Measurements from ENCODE around the gene CAMTA1. TPM values are rescaled to one million over a fixed set of nuclear protein-coding genes. Genes with fewer than 3 reads are reported as not detected.

CAMTA1 gene
- total and polyA plus RNA-seq, 4 donors: 78.7 to 438 (median 173) TPM

GRCh38 chr1:7441143-7441841 is 656.0 kb downstream of the CAMTA1 start:
- H3K4me3 ChIP-seq (ENCODE audit: low read length in 2 of 2): no peak overlapping the region
- no peaks in the 10 kb centered on the region for H3K9me3 ChIP-seq (ENCODE audit: control insufficient read depth, low read length)
- DNase-seq: no peak
- no peaks in the 10 kb centered on the region for H3K4me1 ChIP-seq (ENCODE audit: control insufficient read depth in 1 of 2, insufficient read depth in 2 of 2, low read length in 2 of 2)
- H3K36me3 ChIP-seq (ENCODE audit: control insufficient read depth in 1 of 2, insufficient read depth in 2 of 2, low read length in 1 of 2): no peaks in the 10 kb centered on the region
- 83 to 85% methylated on average over 16 of the region's 16 CpGs for WGBS, 2 donors
- no peak overlapping the region for H3K27ac ChIP-seq (ENCODE audit: low read depth in 1 of 2, low read length in 2 of 2)
- intact Hi-C loops (cut with DNase I): no loop called here
- no peaks in the 10 kb centered on the region for H3K27me3 ChIP-seq (ENCODE audit: control insufficient read depth in 1 of 2, insufficient read depth in 2 of 2, low read length in 1 of 2)
- no peak for ATAC-seq (ENCODE audit: low FRiP score)

DNA sequence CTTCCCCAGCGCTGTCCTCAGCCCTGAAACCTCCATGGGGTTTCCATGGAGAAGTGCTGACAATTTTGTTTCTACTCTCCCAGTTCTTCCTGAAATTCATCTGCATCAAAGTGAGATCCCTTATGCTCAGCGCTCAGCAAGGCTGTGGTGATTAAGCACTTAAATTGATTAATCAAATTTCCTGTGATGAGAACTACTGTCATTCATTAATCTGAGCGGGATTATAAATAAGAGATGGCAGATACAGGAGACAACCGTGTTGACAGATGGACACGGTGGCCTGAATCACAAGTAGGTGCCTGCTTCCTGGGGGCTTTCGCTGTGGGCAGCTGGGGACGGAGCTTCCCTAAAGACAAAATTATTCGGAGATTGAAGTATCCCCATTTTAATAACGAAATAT is 656.8 kb downstream of the CAMTA1 start:
- Histone ChIP-seq H3K4me1 (ENCODE audit: control insufficient read depth in 1 of 2, insufficient read depth in 2 of 2, low read length in 2 of 2) (no peaks in the 10 kb centered on the region), H3K9me3 (ENCODE audit: control insufficient read depth, low read length) (no peaks in the 10 kb centered on the region), H3K36me3 (ENCODE audit: control insufficient read depth in 1 of 2, insufficient read depth in 2 of 2, low read length in 1 of 2) (no peaks in the 10 kb centered on the region), H3K27me3 (ENCODE audit: control insufficient read depth in 1 of 2, insufficient read depth in 2 of 2, low read length in 1 of 2) (no peaks in the 10 kb centered on the region), H3K4me3 (ENCODE audit: low read length in 2 of 2) (no peak overlapping the region), H3K27ac (ENCODE audit: low read depth in 1 of 2, low read length in 2 of 2) (no peak overlapping the region)
- ATAC-seq (ENCODE audit: low FRiP score) (no peak), DNase-seq (no peak)
- 94 to 95% methylated on average over 9 of the region's 9 CpGs for WGBS, 2 donors
- intact Hi-C loops (cut with DNase I): no loop called here

- no peak for DNase-seq
- no peak for ATAC-seq (ENCODE audit: low FRiP score)
- no peaks in the 10 kb centered on the region for H3K4me1 ChIP-seq (ENCODE audit: control insufficient read depth in 1 of 2, insufficient read depth in 2 of 2, low read length in 2 of 2)
- intact Hi-C loops (cut with DNase I): no loop called here
- H3K4me3 ChIP-seq (ENCODE audit: low read length in 2 of 2): no peak overlapping the region
- no peaks in the 10 kb centered on the region for H3K9me3 ChIP-seq (ENCODE audit: control insufficient read depth, low read length)
- no peak overlapping the region for H3K27ac ChIP-seq (ENCODE audit: low read depth in 1 of 2, low read length in 2 of 2)
- H3K36me3 ChIP-seq (ENCODE audit: control insufficient read depth in 1 of 2, insufficient read depth in 2 of 2, low read length in 1 of 2): no peaks in the 10 kb centered on the region
- no peaks in the 10 kb centered on the region for H3K27me3 ChIP-seq (ENCODE audit: control insufficient read depth in 1 of 2, insufficient read depth in 2 of 2, low read length in 1 of 2)
- 94 to 95% methylated on average over 6 of the region's 6 CpGs for WGBS, 2 donors
Measured at GRCh38 chr1:7442918-7443317, 657.7 kb downstream of the CAMTA1 start.

GRCh38 chr1:7444363-7444762 is 659.1 kb downstream of the CAMTA1 start:
- Histone ChIP-seq H3K27me3 (ENCODE audit: control insufficient read depth in 1 of 2, insufficient read depth in 2 of 2, low read length in 1 of 2) (no peaks in the 10 kb centered on the region), H3K27ac (ENCODE audit: low read depth in 1 of 2, low read length in 2 of 2) (no peak overlapping the region), H3K4me1 (ENCODE audit: control insufficient read depth in 1 of 2, insufficient read depth in 2 of 2, low read length in 2 of 2) (no peaks in the 10 kb centered on the region), H3K9me3 (ENCODE audit: control insufficient read depth, low read length) (no peaks in the 10 kb centered on the region), H3K36me3 (ENCODE audit: control insufficient read depth in 1 of 2, insufficient read depth in 2 of 2, low read length in 1 of 2) (no peaks in the 10 kb centered on the region), H3K4me3 (ENCODE audit: low read length in 2 of 2) (no peak overlapping the region)
- intact Hi-C loops (cut with DNase I): no loop called here
- no peak for DNase-seq
- ATAC-seq (ENCODE audit: low FRiP score): no peak
- 67 to 69% methylated on average over 4 of the region's 4 CpGs for WGBS, 2 donors

- no peaks in the 10 kb centered on the region for H3K4me1 ChIP-seq (ENCODE audit: control insufficient read depth in 1 of 2, insufficient read depth in 2 of 2, low read length in 2 of 2)
- ATAC-seq (ENCODE audit: low FRiP score) (no peak), DNase-seq (no peak)
- no peaks in the 10 kb centered on the region for H3K36me3 ChIP-seq (ENCODE audit: control insufficient read depth in 1 of 2, insufficient read depth in 2 of 2, low read length in 1 of 2)
- H3K27me3 ChIP-seq (ENCODE audit: control insufficient read depth in 1 of 2, insufficient read depth in 2 of 2, low read length in 1 of 2): no peaks in the 10 kb centered on the region
- H3K9me3 ChIP-seq (ENCODE audit: control insufficient read depth, low read length): no peaks in the 10 kb centered on the region
- no peak overlapping the region for H3K27ac ChIP-seq (ENCODE audit: low read depth in 1 of 2, low read length in 2 of 2)
- intact Hi-C loops (cut with DNase I): no loop called here
- H3K4me3 ChIP-seq (ENCODE audit: low read length in 2 of 2): no peak overlapping the region
- 69 to 83% methylated on average over 8 to 9 of the region's 9 CpGs for WGBS, 2 donors
Measured at GRCh38 chr1:7447093-7447492, 661.8 kb downstream of the CAMTA1 start.

DNA sequence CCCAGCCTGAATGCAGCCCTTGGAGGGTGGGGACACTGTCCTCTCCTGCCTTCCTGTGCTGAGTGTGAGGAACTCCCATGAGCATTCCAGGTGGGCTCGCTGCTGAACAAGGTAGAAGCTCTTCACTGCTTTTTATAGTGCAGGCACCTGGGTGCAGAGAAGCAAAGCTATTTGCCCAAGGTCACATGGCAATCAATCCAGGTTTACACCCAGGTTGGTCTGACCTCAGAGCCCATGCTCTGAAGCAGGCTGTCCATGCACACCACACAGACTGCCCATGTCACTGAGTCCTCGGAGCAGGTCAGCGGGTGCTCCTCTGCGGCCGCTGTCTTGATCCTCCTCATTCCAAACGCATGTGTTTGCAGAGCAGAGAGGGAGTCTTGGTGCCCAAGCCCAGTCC is 662.5 kb downstream of the CAMTA1 start:
- Histone ChIP-seq H3K36me3 (ENCODE audit: control insufficient read depth in 1 of 2, insufficient read depth in 2 of 2, low read length in 1 of 2) (no peaks in the 10 kb centered on the region), H3K27me3 (ENCODE audit: control insufficient read depth in 1 of 2, insufficient read depth in 2 of 2, low read length in 1 of 2) (no peaks in the 10 kb centered on the region), H3K27ac (ENCODE audit: low read depth in 1 of 2, low read length in 2 of 2) (no peak overlapping the region), H3K4me1 (ENCODE audit: control insufficient read depth in 1 of 2, insufficient read depth in 2 of 2, low read length in 2 of 2) (no peaks in the 10 kb centered on the region), H3K9me3 (ENCODE audit: control insufficient read depth, low read length) (no peaks in the 10 kb centered on the region), H3K4me3 (ENCODE audit: low read length in 2 of 2) (no peak overlapping the region)
- intact Hi-C loops (cut with DNase I): no loop called here
- DNase-seq (no peak), ATAC-seq (ENCODE audit: low FRiP score) (no peak)
- WGBS, 2 donors: 89 to 91% methylated on average over 6 of the region's 6 CpGs

DNA sequence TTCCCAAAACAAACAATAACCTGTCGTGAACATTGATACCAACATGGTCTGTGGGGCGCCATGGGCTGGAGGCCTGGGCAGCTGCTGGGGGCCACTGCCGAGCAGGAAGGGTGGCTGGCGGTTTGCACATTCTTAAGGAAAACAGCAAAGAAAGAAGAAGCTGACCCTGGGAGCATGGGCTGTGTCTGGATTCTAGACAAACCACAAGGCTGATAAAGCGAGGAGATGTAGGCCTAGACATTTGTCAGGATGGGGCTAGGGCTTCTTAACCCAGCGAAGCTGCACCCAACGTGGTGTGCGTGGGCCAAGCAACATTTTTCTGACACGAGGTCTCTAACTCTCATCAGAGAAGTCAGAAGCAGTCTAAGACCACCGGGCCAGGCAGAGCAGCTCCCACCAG is 663.7 kb downstream of the CAMTA1 start:
- no peaks in the 10 kb centered on the region for H3K4me1 ChIP-seq (ENCODE audit: control insufficient read depth in 1 of 2, insufficient read depth in 2 of 2, low read length in 2 of 2)
- 93 to 95% methylated on average over 10 of the region's 10 CpGs for WGBS, 2 donors
- H3K27ac ChIP-seq (ENCODE audit: low read depth in 1 of 2, low read length in 2 of 2): no peak overlapping the region
- intact Hi-C loops (cut with DNase I): no loop called here
- no peaks in the 10 kb centered on the region for H3K27me3 ChIP-seq (ENCODE audit: control insufficient read depth in 1 of 2, insufficient read depth in 2 of 2, low read length in 1 of 2)
- no peaks in the 10 kb centered on the region for H3K9me3 ChIP-seq (ENCODE audit: control insufficient read depth, low read length)
- no peak for ATAC-seq (ENCODE audit: low FRiP score)
- no peak for DNase-seq
- H3K4me3 ChIP-seq (ENCODE audit: low read length in 2 of 2): no peak overlapping the region
- no peaks in the 10 kb centered on the region for H3K36me3 ChIP-seq (ENCODE audit: control insufficient read depth in 1 of 2, insufficient read depth in 2 of 2, low read length in 1 of 2)

- 96% methylated on average over 7 of the region's 7 CpGs for WGBS, 2 donors
- Histone ChIP-seq H3K4me1 (ENCODE audit: control insufficient read depth in 1 of 2, insufficient read depth in 2 of 2, low read length in 2 of 2) (no peaks in the 10 kb centered on the region), H3K36me3 (ENCODE audit: control insufficient read depth in 1 of 2, insufficient read depth in 2 of 2, low read length in 1 of 2) (no peaks in the 10 kb centered on the region), H3K9me3 (ENCODE audit: control insufficient read depth, low read length) (no peaks in the 10 kb centered on the region), H3K27me3 (ENCODE audit: control insufficient read depth in 1 of 2, insufficient read depth in 2 of 2, low read length in 1 of 2) (no peaks in the 10 kb centered on the region), H3K27ac (ENCODE audit: low read depth in 1 of 2, low read length in 2 of 2) (no peak overlapping the region), H3K4me3 (ENCODE audit: low read length in 2 of 2) (no peak overlapping the region)
- DNase-seq: no peak
- intact Hi-C loops (cut with DNase I): loop anchor here (10.0 kb wide), 1 partner anchor 195 kb away; no protein-coding TSS in a partner anchor
- ATAC-seq (ENCODE audit: low FRiP score): no peak
Measured at GRCh38 chr1:7449750-7450149, 664.5 kb downstream of the CAMTA1 start.

GRCh38 chr1:7450838-7451237 is 665.6 kb downstream of the CAMTA1 start:
- no peak for ATAC-seq (ENCODE audit: low FRiP score)
- no peaks in the 10 kb centered on the region for H3K9me3 ChIP-seq (ENCODE audit: control insufficient read depth, low read length)
- no peaks in the 10 kb centered on the region for H3K4me1 ChIP-seq (ENCODE audit: control insufficient read depth in 1 of 2, insufficient read depth in 2 of 2, low read length in 2 of 2)
- H3K4me3 ChIP-seq (ENCODE audit: low read length in 2 of 2): no peak overlapping the region
- intact Hi-C loops (cut with DNase I): loop anchor here (10.0 kb wide), 1 partner anchor 194 kb away; no protein-coding TSS in a partner anchor
- no peaks in the 10 kb centered on the region for H3K36me3 ChIP-seq (ENCODE audit: control insufficient read depth in 1 of 2, insufficient read depth in 2 of 2, low read length in 1 of 2)
- no peak overlapping the region for H3K27ac ChIP-seq (ENCODE audit: low read depth in 1 of 2, low read length in 2 of 2)
- H3K27me3 ChIP-seq (ENCODE audit: control insufficient read depth in 1 of 2, insufficient read depth in 2 of 2, low read length in 1 of 2): no peaks in the 10 kb centered on the region
- DNase-seq: no peak
- 87 to 92% methylated on average over 5 of the region's 5 CpGs for WGBS, 2 donors
